Measurements from ENCODE around the gene ANO10.
"Not testable (repeated sequence)": the region's sequence is repeated elsewhere in the genome, so short reads cannot be mapped to it uniquely, and the experiment has no call there.

The ANO10 gene

GRCh38 chr3:43565661-43566341 is 56.0 kb downstream of the ANO10 start:
- DNase-seq = not testable (repeated sequence)

DNA sequence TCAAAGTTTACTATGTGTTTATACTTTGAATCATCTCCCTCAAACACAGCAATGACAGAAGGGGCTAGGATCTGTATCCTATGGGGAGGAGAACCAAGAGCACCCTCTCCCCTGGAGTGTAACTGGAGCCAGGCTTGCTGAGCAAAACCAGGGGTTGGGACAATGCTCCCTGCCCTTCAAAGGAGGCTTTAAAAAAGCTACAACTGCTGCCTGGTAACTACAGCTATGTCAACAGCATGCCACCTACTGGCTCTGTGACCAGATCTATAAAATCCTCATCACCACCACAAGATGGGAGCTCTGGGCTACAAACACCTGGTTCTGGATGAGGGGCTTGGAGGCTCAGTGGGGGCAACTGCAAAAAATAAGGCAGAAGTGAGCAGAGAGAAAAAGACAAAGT is 61.9 kb downstream of the ANO10 start:
- DNase-seq = no peak

DNA sequence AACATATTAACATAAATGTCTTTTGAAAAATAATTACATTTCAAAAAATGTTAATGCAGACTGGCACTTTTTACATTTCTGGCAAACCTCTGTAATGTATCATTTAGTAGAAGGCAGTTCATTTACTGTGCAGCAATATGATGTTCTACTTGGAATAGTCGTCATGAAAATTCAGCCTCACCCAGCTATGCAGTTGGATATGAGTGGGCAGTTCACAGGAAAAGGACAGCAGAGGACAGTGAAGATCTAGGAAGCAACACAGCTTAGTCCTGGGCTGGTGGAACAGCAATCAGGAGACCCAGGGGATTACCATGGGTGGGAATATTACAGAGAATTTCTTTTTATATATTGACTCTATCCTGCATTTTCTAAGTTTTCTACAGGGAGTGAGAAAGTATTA is 63.6 kb downstream of the ANO10 start:
- no peak for DNase-seq

DNA sequence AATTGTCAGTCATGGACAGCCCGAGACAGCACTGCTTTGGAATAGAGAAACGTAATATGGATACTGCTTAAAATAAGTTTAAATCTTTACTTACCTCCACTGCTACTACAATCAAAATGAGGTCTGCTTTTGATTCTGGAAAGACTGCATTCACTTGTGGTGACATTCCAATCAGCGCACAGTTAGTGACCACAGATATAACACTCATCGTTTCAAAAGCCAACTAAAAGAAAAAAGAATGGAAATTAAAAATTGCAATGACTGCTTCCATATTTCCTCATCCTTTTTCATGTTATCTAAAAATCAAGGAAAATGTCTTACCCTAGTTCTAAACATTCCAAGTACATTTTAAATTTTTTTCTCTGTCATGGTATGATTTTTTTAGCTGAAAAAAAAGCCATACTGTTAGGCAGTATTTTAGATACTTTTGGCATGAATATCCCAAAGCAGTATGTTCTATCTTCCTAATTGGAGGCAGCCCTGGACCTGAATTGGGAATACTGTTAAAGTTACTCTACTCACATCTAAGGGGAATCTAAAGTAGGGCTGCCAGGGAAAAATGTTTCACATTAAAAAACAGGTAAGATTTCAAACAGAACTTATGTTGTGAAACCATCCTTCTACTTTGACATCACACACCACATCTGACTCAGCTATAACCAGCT is 72.1 kb downstream of the ANO10 start:
- DNase-seq = no peak

GRCh38 chr3:43544277-43544676 is 77.5 kb downstream of the ANO10 start:
- not testable (repeated sequence) for DNase-seq

DNA sequence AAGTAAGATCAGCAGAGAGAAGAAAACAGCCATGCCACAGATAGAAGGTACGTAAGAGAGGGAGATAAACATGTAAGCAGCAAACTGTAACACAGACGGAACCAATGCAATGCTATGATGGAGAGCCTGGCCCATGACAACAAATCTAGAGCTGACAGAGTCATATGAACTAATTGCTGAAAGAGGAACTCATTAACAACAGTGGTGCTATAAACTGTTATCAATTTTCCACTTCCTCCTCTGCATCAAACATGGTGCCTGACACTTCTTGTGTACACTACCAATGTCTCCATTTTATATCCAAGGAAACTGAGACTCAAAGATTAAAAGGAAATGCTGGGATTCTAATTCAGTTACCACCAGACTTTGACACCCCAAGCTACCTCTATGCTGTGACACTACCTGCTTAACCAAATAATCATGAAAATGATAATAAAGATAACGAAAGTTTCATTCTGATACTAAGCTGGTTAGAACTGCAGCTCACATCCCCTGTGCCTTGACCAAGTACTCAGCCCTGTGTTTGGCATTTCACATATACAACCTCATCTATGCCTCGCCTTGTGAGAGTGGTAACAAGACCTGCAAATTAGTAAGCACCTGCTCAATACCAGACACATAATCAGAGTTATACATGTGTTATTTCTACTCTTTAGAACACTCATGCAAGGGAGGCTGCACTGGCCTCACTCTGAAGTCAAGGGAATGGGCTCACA is 79.3 kb downstream of the ANO10 start:
- DNase-seq = no peak

- DNase-seq = no peak
Measured at GRCh38 chr3:43540624-43541023, 81.2 kb downstream of the ANO10 start.

DNA sequence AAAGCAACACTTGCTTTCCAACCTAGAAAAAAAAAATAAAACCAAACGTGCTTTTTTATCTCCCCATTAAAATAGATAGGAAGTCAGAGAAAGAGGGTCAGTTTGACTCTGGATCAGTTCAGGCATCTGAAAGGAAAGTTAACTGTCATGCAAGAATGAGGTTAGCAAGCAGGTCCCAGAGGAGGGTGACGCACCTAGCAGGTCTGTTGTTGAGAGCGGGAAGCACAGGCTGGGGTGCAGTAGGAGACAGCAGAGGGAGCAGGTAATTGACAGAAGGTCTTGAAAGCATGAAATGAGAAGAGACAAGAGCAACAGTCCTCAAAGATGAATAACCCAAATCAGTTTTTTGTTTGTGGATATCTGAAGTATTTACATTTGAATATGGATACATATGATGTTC is 82.5 kb downstream of the ANO10 start:
- DNase-seq = no peak

GRCh38 chr3:43537225-43537624 is 84.6 kb downstream of the ANO10 start:
- DNase-seq = no peak

DNA sequence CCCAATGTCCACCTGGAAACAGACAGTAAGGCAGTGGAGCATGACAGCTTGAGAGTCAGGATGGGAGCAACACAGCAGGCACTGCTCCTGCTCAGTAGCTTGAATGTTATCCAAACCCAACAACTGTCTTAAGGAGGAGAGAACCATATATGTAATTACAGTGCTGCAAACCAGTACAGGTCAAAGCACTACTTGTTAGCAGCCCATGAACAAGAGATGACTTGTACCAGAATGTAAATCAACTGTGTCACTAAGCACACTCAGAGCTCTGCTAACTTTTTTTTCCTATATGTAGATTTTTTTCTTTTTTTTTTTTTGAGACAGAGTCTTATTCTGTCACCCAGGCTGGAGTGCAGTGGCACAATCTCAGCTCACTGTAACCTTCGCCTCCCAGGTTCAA is 87.1 kb downstream of the ANO10 start:
- DNase-seq = no peak

DNA sequence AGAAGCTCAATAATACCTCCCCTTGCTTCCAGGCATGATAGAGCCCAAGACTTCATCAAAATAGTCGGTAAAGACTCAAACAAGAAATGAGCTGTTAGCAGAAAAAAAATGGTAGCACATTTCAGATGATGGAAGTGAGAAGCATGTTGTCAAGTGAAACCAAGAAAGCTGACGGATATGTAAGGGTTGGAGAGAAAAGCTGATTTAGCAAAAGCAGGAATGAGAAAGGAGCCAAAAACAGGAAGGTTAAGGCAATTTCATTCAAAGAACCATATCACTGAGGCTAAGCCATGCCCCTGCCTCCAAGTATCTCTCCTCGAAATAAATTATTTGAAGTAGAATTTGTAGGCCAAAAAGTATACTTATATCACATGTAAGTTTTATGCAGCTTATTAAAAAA is 88.8 kb downstream of the ANO10 start:
- DNase-seq = no peak

DNA sequence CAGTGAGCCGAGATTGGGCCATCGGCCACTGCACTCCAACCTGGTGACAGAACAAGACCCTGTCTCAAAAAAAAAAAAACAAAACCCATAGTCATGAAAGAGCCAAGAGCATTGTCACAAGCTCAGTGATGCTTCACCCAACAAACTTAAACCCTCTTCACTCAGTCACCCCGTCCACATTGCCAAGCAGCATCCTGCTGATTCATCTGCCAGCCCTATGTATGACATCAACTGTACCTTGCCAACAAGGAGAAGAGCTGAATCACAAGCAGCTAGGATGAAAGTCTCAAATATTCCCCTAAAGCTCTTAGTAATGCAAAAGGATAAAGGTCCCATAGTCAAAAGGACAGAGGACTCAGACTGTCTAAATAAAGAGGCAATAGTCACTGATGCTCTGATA is 90.0 kb downstream of the ANO10 start:
- DNase-seq = peak in 1 of 2 experiments; percentile 15

DNA sequence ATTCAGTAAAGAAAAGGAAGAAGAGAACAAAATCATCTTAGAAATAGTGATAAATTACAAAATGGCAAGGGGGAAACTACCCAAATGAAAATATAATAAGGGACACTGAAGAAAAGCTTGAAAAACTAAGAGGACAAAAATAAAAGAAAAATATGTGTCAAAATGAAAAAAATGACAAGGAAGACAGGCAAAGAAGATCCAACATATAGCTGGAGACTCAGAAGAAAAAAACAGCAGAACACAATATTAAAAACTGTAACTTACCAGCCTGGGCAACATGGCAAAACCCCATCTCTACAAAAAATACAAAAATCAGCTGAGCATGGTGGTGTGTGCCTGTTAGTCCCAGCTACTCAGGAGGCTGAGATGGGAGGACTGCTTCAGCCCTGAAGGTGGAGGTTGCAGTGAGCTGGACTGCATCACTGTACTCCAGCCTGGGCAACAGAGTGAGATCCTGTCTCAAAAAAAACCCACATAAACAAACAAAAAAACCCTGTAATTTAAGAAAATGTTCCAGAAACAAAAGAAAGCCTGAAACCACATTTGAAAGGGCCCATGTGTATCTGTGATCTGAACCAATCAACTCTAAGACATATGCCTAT is 93.2 kb downstream of the ANO10 start:
- no peak for DNase-seq

DNA sequence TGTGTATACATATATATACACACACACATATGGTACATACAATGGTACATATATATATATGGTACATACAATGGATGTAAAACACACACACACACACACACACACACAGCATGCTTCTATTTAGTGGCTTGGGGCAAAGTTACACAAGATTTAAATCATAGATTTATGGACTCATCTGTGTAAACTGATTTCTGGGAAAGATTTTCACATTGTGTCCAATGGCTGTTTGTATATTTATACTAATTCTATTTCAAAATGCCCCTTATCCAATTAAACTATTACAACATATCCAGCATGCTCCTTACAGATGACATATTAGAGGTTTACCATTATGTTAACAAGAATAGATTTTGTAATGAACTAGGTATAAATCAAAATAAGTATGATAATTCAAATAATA is 94.9 kb downstream of the ANO10 start:
- DNase-seq = no peak

- DNase-seq = no peak
Measured at GRCh38 chr3:43525941-43526607, 95.7 kb downstream of the ANO10 start.

DNA sequence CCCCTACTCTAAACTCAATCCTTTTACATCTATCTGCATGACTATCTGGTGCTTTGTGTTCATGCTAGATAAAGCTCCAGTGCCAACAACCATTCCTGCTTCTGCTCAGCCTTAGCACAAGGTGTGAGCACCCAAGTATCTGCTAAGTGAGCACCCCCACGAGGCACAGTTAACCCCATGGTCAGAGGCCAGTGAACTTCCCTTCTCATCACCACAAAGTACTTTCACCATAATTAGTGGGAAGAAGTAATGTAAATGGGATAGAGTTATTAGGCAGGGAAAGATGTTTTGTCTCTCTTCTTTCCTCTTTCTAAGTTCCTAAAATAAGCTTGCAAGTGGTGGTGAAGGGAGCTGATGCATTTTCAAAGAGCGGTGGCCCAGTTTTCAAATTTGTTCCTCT is 96.4 kb downstream of the ANO10 start:
- DNase-seq = no peak

GRCh38 chr3:43523454-43524053 is 98.3 kb downstream of the ANO10 start:
- peak in 1 of 2 experiments; percentile 20 for DNase-seq

DNA sequence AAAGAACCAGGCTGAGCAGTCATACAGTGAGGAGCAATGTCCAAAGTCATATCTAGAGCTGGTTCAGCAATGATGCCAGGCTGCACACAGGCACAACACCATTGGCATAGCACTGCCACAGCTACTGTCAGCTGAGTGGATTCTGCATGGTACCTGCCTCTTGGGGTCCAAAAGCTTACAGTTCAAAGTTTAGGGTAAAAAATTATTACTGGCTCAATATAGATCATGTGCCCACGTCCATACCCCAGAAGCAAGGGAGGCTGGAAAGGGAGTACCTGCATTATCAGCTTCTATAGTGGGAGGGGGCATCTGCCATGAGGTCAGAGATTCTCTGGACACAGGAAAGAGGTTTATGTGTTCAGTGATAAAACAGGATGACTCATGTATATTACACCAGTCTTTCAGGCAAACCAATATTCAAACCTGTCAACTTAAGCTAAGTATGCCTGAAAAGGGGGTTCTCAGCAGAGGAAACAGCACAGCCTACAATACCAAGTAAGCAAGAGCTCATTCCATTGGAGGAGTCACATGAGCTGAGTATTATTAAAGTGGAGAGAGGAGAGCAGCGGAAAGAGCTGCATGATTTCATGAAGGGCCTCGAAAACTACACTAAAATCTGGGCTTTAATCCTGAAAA is 99.0 kb downstream of the ANO10 start:
- no peak for DNase-seq

DNA sequence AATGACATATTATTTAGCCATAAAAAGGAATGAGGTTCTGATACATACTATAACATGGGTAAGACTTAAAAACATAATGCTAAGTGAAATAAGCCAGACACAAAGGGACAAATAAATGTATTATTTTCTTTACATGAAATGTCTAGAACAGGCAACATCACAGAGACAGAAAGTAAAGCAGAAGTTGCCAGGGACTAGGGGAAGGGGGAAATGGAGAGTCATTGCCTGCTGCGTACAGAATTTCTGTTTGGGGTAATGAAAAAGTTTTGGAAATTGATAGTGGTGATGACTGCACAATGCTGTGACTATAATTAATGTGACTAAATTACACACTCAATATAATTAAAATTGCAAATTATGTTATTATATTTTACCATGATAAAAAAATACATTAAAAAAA is 99.9 kb downstream of the ANO10 start:
- DNase-seq = no peak

GRCh38 chr3:43518515-43518914 is 103.3 kb downstream of the ANO10 start:
- not testable (repeated sequence) for DNase-seq

DNA sequence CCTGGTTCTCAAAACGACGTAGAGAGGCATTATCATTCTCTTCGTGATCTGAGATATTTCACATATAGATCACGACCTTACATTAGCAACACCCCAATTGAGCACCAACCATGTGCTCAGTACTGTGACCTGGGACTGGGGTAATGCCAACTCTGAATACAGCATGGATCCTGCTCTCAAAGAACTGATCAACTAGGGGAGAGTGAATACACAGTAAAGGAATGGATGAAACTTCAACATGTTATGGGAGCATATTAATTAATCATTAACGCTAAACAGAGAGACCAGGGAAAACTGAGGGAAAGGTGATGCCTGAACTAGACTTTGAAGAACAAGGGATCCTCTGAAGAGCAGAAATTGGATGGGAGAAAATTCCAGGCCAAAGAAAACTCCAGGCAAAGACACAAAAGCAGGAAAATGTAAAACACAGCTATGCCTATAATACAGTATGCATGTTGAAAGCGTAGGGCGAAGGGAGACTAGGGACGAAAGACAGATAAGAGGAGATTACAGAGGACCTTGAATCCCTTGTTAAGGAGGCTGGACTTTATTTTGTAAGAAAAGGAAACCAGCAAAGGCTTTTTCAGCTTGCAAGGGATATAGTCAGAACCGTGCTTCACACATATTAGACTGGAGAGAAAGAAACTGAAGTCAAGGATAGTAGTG is 105.7 kb downstream of the ANO10 start:
- no peak for DNase-seq
